Measurements from ENCODE around the gene YOD1. TPM values are rescaled to one million over a fixed set of nuclear protein-coding genes. Genes with fewer than 3 reads are reported as not detected.

The YOD1 gene
- total RNA-seq, 1 experiment from 2014 or later: 63.9 TPM

- no peaks in the 10 kb centered on the region for H3K79me2 ChIP-seq (ENCODE audit: low read length)
- H4K20me1 ChIP-seq (ENCODE audit: low read length): no peaks in the 10 kb centered on the region
- no TSS peak for BruUV-seq (replicated peaks)
- no peak for ATAC-seq
- no peak overlapping the region for H3K4me3 ChIP-seq (ENCODE audit: low read length)
- no peak overlapping the region for H3K9ac ChIP-seq (ENCODE audit: low read length)
- H3K4me1 ChIP-seq (ENCODE audit: insufficient read depth, low read length): peaks cover 4% of the 10 kb centered on the region; the same call in 1 of the 2 replicates
- H3K27me3 ChIP-seq (ENCODE audit: low read length): 0 out of 2 replicates have a peak, but pooled peaks cover 2% of the 10 kb centered on the region
- intact Hi-C loops (cut with micrococcal nuclease): loop anchor here (2.0 kb wide), 1 partner anchor 235 kb away; the partner anchor contains the start of gene CD55
- DNase-seq: no peak
- H3K9me2 ChIP-seq (replicated peaks; ENCODE audit: low read length): no peaks in the 10 kb centered on the region
- no peak overlapping the region for H3K27ac ChIP-seq (ENCODE audit: low read length)
- no peak for TF ChIP-seq CTCF (conservative IDR thresholded peaks at IDR 0.05; ENCODE audit: low read depth, low read length)
- TF ChIP-seq EZH2phosphoT487 (IDR thresholded peaks at IDR 0.05; ENCODE audit: borderline replicate concordance, low read length): no peak
- TF ChIP-seq EZH2 (IDR thresholded peaks at IDR 0.05; ENCODE audit: low read length, unreplicated experiment): no peak
- no peak overlapping the region for H3K4me2 ChIP-seq (ENCODE audit: low read length)
- no peaks in the 10 kb centered on the region for H3K9me3 ChIP-seq (ENCODE audit: low read length)
- no peaks in the 10 kb centered on the region for H3F3A ChIP-seq (ENCODE audit: low read length, unreplicated experiment)
- H3K36me3 ChIP-seq (ENCODE audit: low read depth, low read length): no peaks in the 10 kb centered on the region
- CTCF ChIA-PET: no interaction called here
- H2AFZ ChIP-seq (ENCODE audit: low read length): no peak overlapping the region
- POLR2A ChIA-PET (ENCODE audit: unreplicated experiment): no interaction called here
Observed at GRCh38 chr1:207085887-207086286, 34.9 kb upstream of the YOD1 start.

- ChIA-PET POLR2A (ENCODE audit: unreplicated experiment) (interaction anchor here (1.0 kb wide), 1 partner anchor 237 kb away, joined by 3 read pairs; the partner anchor contains the start of gene CD55), CTCF (interaction anchor here (0.6 to 2.1 kb wide), 5 partner anchors 237 to 415 kb away, joined by 3 to 20 read pairs (median 7); partner anchors contain the start of gene CD55)
- Histone ChIP-seq H2AFZ (ENCODE audit: low read length) (no peak overlapping the region), H3K9me3 (ENCODE audit: low read length) (no peaks in the 10 kb centered on the region), H3K27me3 (ENCODE audit: low read length) (no peaks in the 10 kb centered on the region), H3K4me2 (ENCODE audit: low read length) (no peak overlapping the region), H3F3A (ENCODE audit: low read length, unreplicated experiment) (no peaks in the 10 kb centered on the region), H3K4me3 (ENCODE audit: low read length) (no peak overlapping the region), H3K9ac (ENCODE audit: low read length) (no peak overlapping the region), H4K20me1 (ENCODE audit: low read length) (no peaks in the 10 kb centered on the region), H3K9me2 (replicated peaks; ENCODE audit: low read length) (no peaks in the 10 kb centered on the region), H3K79me2 (ENCODE audit: low read length) (no peaks in the 10 kb centered on the region), H3K36me3 (ENCODE audit: low read depth, low read length) (no peaks in the 10 kb centered on the region), H3K4me1 (ENCODE audit: insufficient read depth, low read length) (peaks cover 13% of the 10 kb centered on the region), H3K27ac (ENCODE audit: low read length) (no peak overlapping the region)
- TF ChIP-seq CTCF (conservative IDR thresholded peaks at IDR 0.05; ENCODE audit: low read depth, low read length) (peak; percentile 94), EZH2 (IDR thresholded peaks at IDR 0.05; ENCODE audit: low read length, unreplicated experiment) (no peak)
- ATAC-seq (peak; percentile 89), DNase-seq (peak; percentile 95)
- BruUV-seq (replicated peaks): no TSS peak
- intact Hi-C loops (cut with micrococcal nuclease): loop anchor here (1.0 to 2.0 kb wide), 3 partner anchors 236 to 415 kb away; partner anchors contain the start of gene CD55
Observed at GRCh38 chr1:207084701-207085180, 33.7 kb upstream of the YOD1 start.

- ChIA-PET CTCF (interaction anchor here (0.6 to 2.1 kb wide), 5 partner anchors 237 to 415 kb away, joined by 3 to 20 read pairs (median 7); partner anchors contain the start of gene CD55), POLR2A (ENCODE audit: unreplicated experiment) (interaction anchor here (0.6 to 1.0 kb wide), 2 partner anchors 237 to 387 kb away, joined by 3 read pairs; partner anchors contain the start of gene CD55)
- Histone ChIP-seq H3K79me2 (ENCODE audit: low read length) (no peaks in the 10 kb centered on the region), H3K9me3 (ENCODE audit: low read length) (no peaks in the 10 kb centered on the region), H3K4me3 (ENCODE audit: low read length) (no peak overlapping the region), H3K9ac (ENCODE audit: low read length) (no peak overlapping the region), H3K36me3 (ENCODE audit: low read depth, low read length) (no peaks in the 10 kb centered on the region), H3K27ac (ENCODE audit: low read length) (no peak overlapping the region), H3K27me3 (ENCODE audit: low read length) (no peaks in the 10 kb centered on the region), H3K4me2 (ENCODE audit: low read length) (no peak overlapping the region), H3K9me2 (replicated peaks; ENCODE audit: low read length) (no peaks in the 10 kb centered on the region), H2AFZ (ENCODE audit: low read length) (no peak overlapping the region), H3F3A (ENCODE audit: low read length, unreplicated experiment) (no peaks in the 10 kb centered on the region), H4K20me1 (ENCODE audit: low read length) (no peaks in the 10 kb centered on the region), H3K4me1 (ENCODE audit: insufficient read depth, low read length) (peaks cover 16% of the 10 kb centered on the region)
- DNase-seq (no peak), ATAC-seq (peak; percentile 25)
- TF ChIP-seq CTCF (conservative IDR thresholded peaks at IDR 0.05; ENCODE audit: low read depth, low read length): no peak
- no peak for TF ChIP-seq EZH2 (IDR thresholded peaks at IDR 0.05; ENCODE audit: low read length, unreplicated experiment)
- TF ChIP-seq EZH2phosphoT487 (IDR thresholded peaks at IDR 0.05; ENCODE audit: borderline replicate concordance, low read length): no peak
- intact Hi-C loops (cut with micrococcal nuclease): loop anchor here (1.0 to 2.0 kb wide), 3 partner anchors 237 to 415 kb away; partner anchors contain the start of gene CD55
- no TSS peak for BruUV-seq (replicated peaks)
Observed at GRCh38 chr1:207084232-207084631, 33.2 kb upstream of the YOD1 start.

Data from PC-3 (cell line).